Endothelial cell of umbilical vein (primary cell): ENCODE results near the gene FBXO24. TPM values are rescaled to one million over a fixed set of nuclear protein-coding genes. Genes with fewer than 3 reads are reported as not detected.

Experiments used
- BruUV-seq: library from RNA; stranded (reverse); fragments of 400-500 nt; replicated peaks from 2 replicates; lab custom pipeline; 2021; lab: Mats Ljungman, UMichigan
- CTCF ChIA-PET: fragments of 300-600, 350-600 bp; sonication (Branson Sonifier 250); formaldehyde crosslinking; loops from one replicate; lab custom pipeline; 2021; ENCODE audit warnings: antibody characterized with exemption, inconsistent platforms; lab: Charles Lee
- POLR2A ChIA-PET: fragments of 300-600, 350-600 bp; sonication (Branson Sonifier 250); formaldehyde crosslinking; loops from one replicate; lab custom pipeline; 2021; ENCODE audit warnings: antibody characterized with exemption, inconsistent platforms; lab: Charles Lee
- DNase-seq: peaks from one replicate; pipeline ENCODE4 v3.0.0-alpha.2; 2011; ENCODE audit warnings: low read depth, low spot score
- FAIRE-seq: peaks from 2 replicates; lab custom pipeline; 2011; peaks lifted over from hg19 to GRCh38; lab: Jason Lieb, UNC
- H2AFZ ChIP-seq: 2 replicates; pipeline ENCODE4 v1.6.0; 2012; ENCODE audit warnings: low read depth, low read length, control low read depth, inconsistent platforms
- H3K27ac ChIP-seq: 2 replicates; pipeline ENCODE4 v1.5.1; 2011; ENCODE audit warnings: low read depth, mild to moderate bottlenecking, control low read depth, low read length, moderate library complexity; ENCODE audit not compliant: insufficient read depth
- H3K27me3 ChIP-seq, 2 experiments: 2 replicates each; pipeline versions ENCODE4 v1.6.0 to v1.6.1; 2011; ENCODE audit warnings: low read length in 2 of 2, mixed read lengths in 1 of 2; ENCODE audit not compliant: control insufficient read depth in 2 of 2, insufficient read depth in 2 of 2
- H3K36me3 ChIP-seq, 2 experiments: 2 replicates in 1 of 2; 3 replicates in 1 of 2; pipeline ENCODE4 v1.5.1; 2011; ENCODE audit warnings: low read length in 2 of 2, mild to moderate bottlenecking in 1 of 2, moderate library complexity in 1 of 2; ENCODE audit not compliant: control insufficient read depth in 2 of 2, insufficient read depth in 2 of 2; ENCODE audit errors: extremely low read depth in 1 of 2
- H3K4me1 ChIP-seq: 3 replicates; pipeline ENCODE4 v1.5.1; 2011; ENCODE audit warnings: mild to moderate bottlenecking, low read length; ENCODE audit not compliant: control insufficient read depth, insufficient read depth; ENCODE audit errors: extremely low read depth
- H3K4me2 ChIP-seq: 2 replicates; pipeline ENCODE4 v1.6.1; 2011; ENCODE audit warnings: low read length, control low read depth, mixed read lengths; ENCODE audit not compliant: insufficient read depth
- H3K4me3 ChIP-seq, 3 experiments: fragments of 200-600 bp in 1 of 3; sonication (generic), shearing (Covaris generic) in 1 of 3; replicated peaks in 1 of 3; 2 replicates each; pipeline ENCODE4 v1.5.1; 2011 to 2016; ENCODE audit warnings: control low read depth in 3 of 3, low read length in 3 of 3, mild to moderate bottlenecking in 2 of 3, inconsistent platforms in 1 of 3, low read depth in 1 of 3, moderate library complexity in 1 of 3; ENCODE audit not compliant: insufficient read depth in 1 of 3
- H3K79me2 ChIP-seq: 2 replicates; pipeline ENCODE4 v1.6.0; 2012; ENCODE audit warnings: low read length, inconsistent platforms; ENCODE audit not compliant: control insufficient read depth, insufficient read depth
- H3K9ac ChIP-seq: replicated peaks from 2 replicates; pipeline ENCODE3; 2011; ENCODE audit warnings: low read length, control low read depth; ENCODE audit not compliant: insufficient read depth; ENCODE audit errors: extremely low read depth
- H3K9me1 ChIP-seq: replicated peaks from 3 replicates; pipeline ENCODE4 v1.6.0; 2011; ENCODE audit warnings: mild to moderate bottlenecking, low read length; ENCODE audit not compliant: control insufficient read depth, insufficient read depth; ENCODE audit errors: extremely low read depth
- H3K9me3 ChIP-seq: replicated peaks from 2 replicates; pipeline ENCODE4 v1.5.1; 2012; ENCODE audit warnings: low read length, inconsistent platforms; ENCODE audit not compliant: control insufficient read depth, insufficient read depth
- H4K20me1 ChIP-seq: replicated peaks from 2 replicates; pipeline ENCODE3; 2011; ENCODE audit warnings: mild to moderate bottlenecking, low read length; ENCODE audit not compliant: control insufficient read depth, insufficient read depth; ENCODE audit errors: extremely low read depth
- FOS ChIP-seq: IDR thresholded peaks from 2 replicates; pipeline ENCODE4 v1.6.1; 2011; ENCODE audit warnings: mild to moderate bottlenecking, low read length, moderate library complexity, borderline replicate concordance; ENCODE audit not compliant: insufficient read depth
- GATA2 ChIP-seq: IDR thresholded peaks from 2 replicates; pipeline ENCODE4 v1.7.0; 2011; ENCODE audit warnings: low read depth, mild to moderate bottlenecking, moderate library complexity, mixed read lengths, low read length; ENCODE audit not compliant: insufficient read length, insufficient read depth
- JUN ChIP-seq: IDR thresholded peaks from 2 replicates; pipeline ENCODE4 v1.6.1; 2011; ENCODE audit warnings: borderline replicate concordance, low read depth; ENCODE audit not compliant: insufficient read length, insufficient read depth
- POLR2A ChIP-seq: IDR thresholded peaks from 2 replicates; pipeline ENCODE4 v1.6.1; 2012; ENCODE audit warnings: low read depth, mild to moderate bottlenecking, control low read depth, low read length
- POLR2AphosphoS5 ChIP-seq: IDR thresholded peaks from 2 replicates; pipeline ENCODE4 v1.6.1; 2012; ENCODE audit warnings: low read depth, mild to moderate bottlenecking, control low read depth, low read length, moderate library complexity; ENCODE audit not compliant: insufficient read depth
- dilution Hi-C: fragments of 300-500 bp; cut with MboI; formaldehyde crosslinking; loops from one replicate; pipeline ENCODE4 v1.15.0; 2019; ENCODE audit warnings: low sequenced_read_pairs; ENCODE audit not compliant: extremely low pct_ligation_motif_present
- intact Hi-C: fragments of 100-400 bp; cut with micrococcal nuclease; formaldehyde crosslinking; loops from one replicate; pipeline ENCODE4 v1.10.0; 2022
- polyA plus RNA-seq, 4 experiments: library from polyadenylated mRNA; depleted of rRNA in 3 of 4; stranded (reverse) in 3 of 4; unstranded in 1 of 4; fragments of >200 nt; gene quantifications; 2 replicates each; pipeline versions ENCODE4 v1.2.1 to v1.2.3, GENCODE V29; 2011 to 2012; ENCODE audit warnings: missing spikeins in 1 of 4
- small RNA-seq: library from RNA; depleted of rRNA; stranded (forward); fragments of <200 nt; gene quantifications from one replicate; pipeline ENCODE3, GENCODE V24; 2012; ENCODE audit warnings: low replicate concordance, low read depth; ENCODE audit not compliant: insufficient read depth, insufficient read length
- total RNA-seq: library from RNA; stranded (reverse); gene quantifications from 2 replicates; pipeline ENCODE4 v1.2.3, GENCODE V29; 2021
- TF ChIP-seq, protein P1 (sequence below): IDR thresholded peaks from 2 replicates; pipeline ENCODE4 v1.6.1; 2011; ENCODE audit not compliant: insufficient read depth, insufficient read length

The FBXO24 gene
- total and polyA plus RNA-seq, 2 donors (not counting 3 experiments of a cell fraction or from before 2014, with no cell fraction given): 0.37 to 0.38 TPM

DNA sequence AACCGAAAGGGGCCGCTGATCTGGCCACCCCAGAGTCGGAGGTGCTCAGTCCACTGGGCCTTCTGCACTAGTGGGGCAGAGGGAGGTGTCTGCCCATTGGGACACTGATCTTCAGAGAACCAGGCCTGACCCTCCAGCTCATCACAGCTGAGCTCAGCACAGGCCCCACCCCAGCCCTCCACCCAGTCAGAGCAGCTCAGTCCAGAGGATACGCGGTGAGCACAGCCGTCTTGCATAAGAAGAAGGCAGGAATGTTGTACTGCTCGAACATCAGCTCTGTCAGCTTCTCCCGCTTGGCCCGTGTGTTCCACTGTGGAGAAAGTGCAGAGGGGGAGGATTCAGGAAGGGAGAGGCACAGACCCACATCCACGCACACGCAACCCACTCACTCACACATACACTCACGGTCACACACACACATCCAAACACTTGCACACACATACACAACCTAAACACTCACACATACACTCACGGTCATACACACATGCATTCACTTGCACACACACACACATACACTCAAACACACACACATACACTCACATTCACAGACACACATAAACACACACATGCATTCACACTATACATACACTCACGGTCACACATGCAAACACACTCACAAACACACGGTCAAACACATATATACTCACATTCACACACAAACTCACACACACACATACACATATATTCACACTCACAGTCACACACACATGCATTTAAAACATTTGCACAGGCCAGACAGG, 63.9 kb downstream of the FBXO24 start:
- no peak overlapping the region for H3K4me3 ChIP-seq
- dilution Hi-C loops: no loop called here
- no peak for TF ChIP-seq JUN
- no peak for TF ChIP-seq FOS
- TF ChIP-seq POLR2A: no peak
- TF ChIP-seq GATA2: no peak
- no peak for TF ChIP-seq POLR2AphosphoS5
- TF ChIP-seq, protein P1, sequence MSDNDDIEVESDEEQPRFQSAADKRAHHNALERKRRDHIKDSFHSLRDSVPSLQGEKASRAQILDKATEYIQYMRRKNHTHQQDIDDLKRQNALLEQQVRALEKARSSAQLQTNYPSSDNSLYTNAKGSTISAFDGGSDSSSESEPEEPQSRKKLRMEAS: no peak

More for the DNA sequence above, 63.9 kb downstream of the FBXO24 start:
- Histone ChIP-seq H3K36me3 (no peaks in the 10 kb centered on the region), H3K9me3 (no peaks in the 10 kb centered on the region), H3K79me2 (no peaks in the 10 kb centered on the region), H3K27me3 (peaks cover 0 to 3% of the 10 kb centered on the region in 2 experiments), H3K4me1 (no peaks in the 10 kb centered on the region), H3K4me2 (no peak overlapping the region), H3K9me1 (no peaks in the 10 kb centered on the region), H4K20me1 (no peaks in the 10 kb centered on the region), H2AFZ (no peak overlapping the region), H3K27ac (no peak overlapping the region), H3K9ac (no peak overlapping the region)
- intact Hi-C loops: no loop called here
- CTCF ChIA-PET: interaction anchor here (1.5 kb wide), 1 partner anchor 105 kb away, joined by 4 read pairs; no protein-coding TSS in a partner anchor
- POLR2A ChIA-PET: no interaction called here
- BruUV-seq: no TSS peak
- FAIRE-seq (no peak), DNase-seq (no peak)

Small RNA genes within 50 kb of the gene (small RNA-seq; reads per million reads assigned to genes)
- not detected for gene SAP25

Other genes with a start within 250 kb of the FBXO24 start
- 36.5 and 42.5 TPM in 2 replicates for gene PILRB, start 228.2 kb upstream of the FBXO24 start, total RNA-seq
- 45.2 and 47.9 TPM in 2 replicates for gene PILRB, start 228.2 kb upstream of the FBXO24 start, polyA plus RNA-seq
- gene PILRA, start 212.8 kb upstream of the FBXO24 start, total RNA-seq: 0.53 and 1.3 TPM in 2 replicates
- gene PILRA, start 212.8 kb upstream of the FBXO24 start, polyA plus RNA-seq: 0.61 and 0.67 TPM in 2 replicates
- 0.31 and 0.48 TPM in 2 replicates for gene ZCWPW1, start 157.6 kb upstream of the FBXO24 start, total RNA-seq
- 0.30 and 0.32 TPM in 2 replicates for gene ZCWPW1, start 157.6 kb upstream of the FBXO24 start, polyA plus RNA-seq
- 37.1 and 45.8 TPM in 2 replicates for gene MEPCE, start 156.5 kb upstream of the FBXO24 start, total RNA-seq
- 23.3 and 24.3 TPM in 2 replicates for gene MEPCE, start 156.5 kb upstream of the FBXO24 start, polyA plus RNA-seq
- gene PPP1R35, start 149.8 kb upstream of the FBXO24 start, total RNA-seq: 42.4 and 46.1 TPM in 2 replicates
- gene PPP1R35, start 149.8 kb upstream of the FBXO24 start, polyA plus RNA-seq: 37.7 and 47.9 TPM in 2 replicates
- 1.5 and 4.1 TPM in 2 replicates for gene SPACDR, start 122.1 kb upstream of the FBXO24 start, total RNA-seq
- gene SPACDR, start 122.1 kb upstream of the FBXO24 start, polyA plus RNA-seq: 1.6 and 1.9 TPM in 2 replicates
- gene TSC22D4, start 107.1 kb upstream of the FBXO24 start, total RNA-seq: 66.3 and 84.4 TPM in 2 replicates
- gene TSC22D4, start 107.1 kb upstream of the FBXO24 start, polyA plus RNA-seq: 40.1 and 52.5 TPM in 2 replicates
- 2.0 and 2.8 TPM in 2 replicates for gene NYAP1, start 102.4 kb upstream of the FBXO24 start, total RNA-seq
- gene NYAP1, start 102.4 kb upstream of the FBXO24 start, polyA plus RNA-seq: 0.37 and 0.46 TPM in 2 replicates
- gene AGFG2, start 47.1 kb upstream of the FBXO24 start, total RNA-seq: 36.3 and 44.6 TPM in 2 replicates
- 33.6 and 47.9 TPM in 2 replicates for gene AGFG2, start 47.1 kb upstream of the FBXO24 start, polyA plus RNA-seq
- gene SAP25, start 12.4 kb upstream of the FBXO24 start, total RNA-seq: 2.4 and 3.2 TPM in 2 replicates
- 3.2 and 5.0 TPM in 2 replicates for gene SAP25, start 12.4 kb upstream of the FBXO24 start, polyA plus RNA-seq
- gene LRCH4, start 199 bp upstream of the FBXO24 start, total RNA-seq: 56.1 and 61.5 TPM in 2 replicates
- gene LRCH4, start 199 bp upstream of the FBXO24 start, polyA plus RNA-seq: 32.1 and 40.6 TPM in 2 replicates
- 4.3 and 4.7 TPM in 2 replicates for gene PCOLCE, start 16.0 kb downstream of the FBXO24 start, total RNA-seq
- gene PCOLCE, start 16.0 kb downstream of the FBXO24 start, polyA plus RNA-seq: 1.2 and 2.5 TPM in 2 replicates
- 24.2 and 24.4 TPM in 2 replicates for gene MOSPD3, start 26.2 kb downstream of the FBXO24 start, total RNA-seq
- gene MOSPD3, start 26.2 kb downstream of the FBXO24 start, polyA plus RNA-seq: 40.7 and 53.5 TPM in 2 replicates
- 0.60 and 0.95 TPM in 2 replicates for gene TFR2, start 55.2 kb downstream of the FBXO24 start, total RNA-seq
- gene TFR2, start 55.2 kb downstream of the FBXO24 start, polyA plus RNA-seq: 0.32 and 0.37 TPM in 2 replicates
- gene ACTL6B, start 70.1 kb downstream of the FBXO24 start, total RNA-seq: not detected in 2 replicates
- gene ACTL6B, start 70.1 kb downstream of the FBXO24 start, polyA plus RNA-seq: not detected in 2 replicates
- 297 and 300 TPM in 2 replicates for gene GNB2, start 87.4 kb downstream of the FBXO24 start, total RNA-seq
- gene GNB2, start 87.4 kb downstream of the FBXO24 start, polyA plus RNA-seq: 433 and 502 TPM in 2 replicates
- 37.3 and 46.3 TPM in 2 replicates for gene GIGYF1, start 107.9 kb downstream of the FBXO24 start, total RNA-seq
- gene GIGYF1, start 107.9 kb downstream of the FBXO24 start, polyA plus RNA-seq: 13.6 and 17.2 TPM in 2 replicates
- gene POP7, start 119.8 kb downstream of the FBXO24 start, total RNA-seq: 47.4 and 48.0 TPM in 2 replicates
- gene POP7, start 119.8 kb downstream of the FBXO24 start, polyA plus RNA-seq: 48.8 and 68.2 TPM in 2 replicates
- gene EPO, start 134.1 kb downstream of the FBXO24 start, total RNA-seq: not detected in 2 replicates
- not detected in 2 replicates for gene EPO, start 134.1 kb downstream of the FBXO24 start, polyA plus RNA-seq
- not detected in 2 replicates for gene ZAN, start 147.3 kb downstream of the FBXO24 start, total RNA-seq
- not detected in 2 replicates for gene ZAN, start 147.3 kb downstream of the FBXO24 start, polyA plus RNA-seq
- 148 and 193 TPM in 2 replicates for gene EPHB4, start 241.2 kb downstream of the FBXO24 start, total RNA-seq
- gene EPHB4, start 241.2 kb downstream of the FBXO24 start, polyA plus RNA-seq: 240 and 274 TPM in 2 replicates